Large intestine (tissue), 3 donors: Measurements from ENCODE around the gene MAML3. TPM values are rescaled to one million over a fixed set of nuclear protein-coding genes. Genes with fewer than 3 reads are reported as not detected.

Source experiments
- DNase-seq, 2 donors: peaks; one replicate each; pipeline versions ENCODE4 v3.0.0 to v3.0.0-alpha.2; 2013
- H3K27ac ChIP-seq: one replicate; pipeline ENCODE4 v1.5.1; 2013; ENCODE audit warnings: low read length
- H3K27me3 ChIP-seq: 2 replicates; pipeline ENCODE4 v1.6.1; 2013; ENCODE audit warnings: low read length; ENCODE audit not compliant: control insufficient read depth, insufficient read depth
- H3K36me3 ChIP-seq: 2 replicates; pipeline ENCODE4 v1.6.1; 2013; ENCODE audit warnings: low read length; ENCODE audit not compliant: control insufficient read depth, insufficient read depth
- H3K4me1 ChIP-seq: one replicate; pipeline ENCODE4 v1.6.1; 2013; ENCODE audit warnings: low read length; ENCODE audit not compliant: control insufficient read depth, insufficient read depth
- H3K4me3 ChIP-seq: one replicate; pipeline ENCODE4 v1.5.1; 2013; ENCODE audit warnings: low read length
- H3K9me3 ChIP-seq: one replicate; pipeline ENCODE4 v1.6.1; 2013; ENCODE audit warnings: mild to moderate bottlenecking, low read depth, low read length, moderate library complexity; ENCODE audit not compliant: control insufficient read depth
- WGBS: methylation state at CpG from one replicate; pipeline ENCODE4 v1.1.5; 2013; ENCODE audit warnings: low lambda C conversion rate; ENCODE audit not compliant: insufficient coverage; 5-methylcytosine and 5-hydroxymethylcytosine counted together
- polyA plus RNA-seq: library from polyadenylated mRNA; unstranded; fragments of 120-200 nt; gene quantifications from one replicate; pipeline ENCODE4 v1.2.1, GENCODE V29; 2013

MAML3 gene
- polyA plus RNA-seq, 1 donor, result 10.6 TPM

DNA sequence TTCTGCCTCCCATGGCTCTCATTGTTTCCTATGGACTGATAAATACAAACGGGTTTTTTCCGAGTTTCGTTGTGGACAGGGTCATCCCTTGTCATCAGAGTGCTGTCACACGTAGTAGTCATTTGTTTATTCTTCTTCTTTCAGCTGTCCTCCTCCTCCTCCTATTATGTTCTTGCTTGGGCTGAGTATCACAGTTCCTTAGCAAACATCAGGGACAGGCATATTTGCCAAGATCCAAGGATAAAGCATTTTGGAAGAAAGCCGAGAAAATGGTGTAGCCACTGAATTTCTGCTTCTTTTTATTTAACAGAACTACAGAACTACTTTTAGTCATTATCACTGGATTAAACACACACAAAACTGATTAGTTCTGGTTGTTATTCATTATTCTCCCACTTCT lies 167.9 kb downstream of the MAML3 start:
- H3K4me1 ChIP-seq, result no peaks in the 10 kb centered on the region
- no peak overlapping the region for H3K27ac ChIP-seq
- WGBS, result 90% methylated on average over 2 of the region's 5 CpGs
- H3K9me3 ChIP-seq, result no peaks in the 10 kb centered on the region
- no peak overlapping the region for H3K4me3 ChIP-seq
- no peak for DNase-seq
- no peaks in the 10 kb centered on the region for H3K36me3 ChIP-seq
- H3K27me3 ChIP-seq, result no peaks in the 10 kb centered on the region

DNA sequence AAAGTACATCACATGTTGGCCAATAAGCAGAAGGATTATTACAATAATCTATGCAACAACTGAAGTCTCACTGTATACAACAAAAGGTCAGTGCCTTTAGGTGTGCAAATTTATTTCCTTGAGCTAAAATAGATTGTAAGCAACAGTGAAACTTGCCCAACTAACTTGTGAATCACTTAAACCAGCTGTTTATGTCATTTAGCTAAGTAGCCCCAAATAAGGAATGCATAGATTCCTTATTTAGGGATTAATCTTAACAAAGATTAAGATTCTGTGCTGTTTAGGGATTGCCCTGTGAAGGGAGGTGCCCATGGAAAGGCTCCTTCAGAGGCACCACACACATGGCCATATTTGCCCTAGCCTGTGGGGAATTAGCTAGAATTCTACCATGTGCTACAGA lies 168.6 kb downstream of the MAML3 start:
- Histone ChIP-seq H3K4me1 (no peaks in the 10 kb centered on the region), H3K4me3 (no peak overlapping the region), H3K9me3 (no peaks in the 10 kb centered on the region), H3K36me3 (no peaks in the 10 kb centered on the region), H3K27me3 (no peaks in the 10 kb centered on the region), H3K27ac (no peak overlapping the region)
- DNase-seq, result no peak

DNA sequence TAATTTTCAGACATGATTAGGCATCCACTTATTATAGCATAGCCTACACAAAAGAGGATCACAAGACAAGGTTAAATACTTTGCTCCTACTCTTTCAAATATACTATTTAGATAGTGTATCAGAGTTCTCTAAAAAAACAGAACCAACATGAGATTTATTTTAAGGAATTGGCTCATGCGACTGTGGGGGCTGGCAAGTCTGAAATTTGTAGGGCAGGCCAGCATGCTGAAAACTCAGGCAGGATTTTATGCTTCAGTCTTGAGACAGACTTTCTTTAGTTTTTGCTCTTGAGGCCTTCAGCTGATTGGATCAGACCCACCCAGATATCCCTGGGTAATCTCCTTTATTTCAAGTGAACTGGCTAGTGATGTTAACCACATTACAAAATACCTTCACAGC lies 169.5 kb downstream of the MAML3 start:
- Histone ChIP-seq H3K27me3 (no peaks in the 10 kb centered on the region), H3K4me3 (no peak overlapping the region), H3K9me3 (no peaks in the 10 kb centered on the region), H3K36me3 (no peaks in the 10 kb centered on the region), H3K27ac (no peak overlapping the region), H3K4me1 (no peaks in the 10 kb centered on the region)
- no CpG with 5 or more reads among the region's 1 CpG for WGBS
- no peak for DNase-seq

DNA sequence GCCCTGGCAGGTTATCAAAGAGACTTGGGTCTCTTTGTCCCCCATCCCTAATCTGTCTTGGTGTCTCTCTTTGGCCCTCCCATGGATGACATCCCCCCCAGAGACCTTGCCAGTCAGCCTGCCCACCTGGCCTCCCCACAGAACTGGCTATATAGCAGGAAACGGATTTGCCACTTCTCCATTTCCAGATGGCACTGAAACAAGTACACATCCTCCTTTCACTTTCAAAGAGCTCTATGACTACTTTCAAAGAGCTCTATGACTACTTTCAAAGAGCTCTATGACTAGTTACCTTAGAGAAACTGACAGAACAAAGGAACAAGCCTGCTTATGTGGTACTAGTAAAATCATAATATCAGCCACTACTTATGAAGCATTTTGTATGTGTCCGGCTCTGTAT lies 175.3 kb downstream of the MAML3 start:
- WGBS, result no CpG with 5 or more reads among the region's 2 CpGs
- Histone ChIP-seq H3K36me3 (no peaks in the 10 kb centered on the region), H3K9me3 (no peaks in the 10 kb centered on the region), H3K4me1 (no peaks in the 10 kb centered on the region), H3K4me3 (no peak overlapping the region), H3K27me3 (no peaks in the 10 kb centered on the region), H3K27ac (no peak overlapping the region)
- no peak for DNase-seq

DNA sequence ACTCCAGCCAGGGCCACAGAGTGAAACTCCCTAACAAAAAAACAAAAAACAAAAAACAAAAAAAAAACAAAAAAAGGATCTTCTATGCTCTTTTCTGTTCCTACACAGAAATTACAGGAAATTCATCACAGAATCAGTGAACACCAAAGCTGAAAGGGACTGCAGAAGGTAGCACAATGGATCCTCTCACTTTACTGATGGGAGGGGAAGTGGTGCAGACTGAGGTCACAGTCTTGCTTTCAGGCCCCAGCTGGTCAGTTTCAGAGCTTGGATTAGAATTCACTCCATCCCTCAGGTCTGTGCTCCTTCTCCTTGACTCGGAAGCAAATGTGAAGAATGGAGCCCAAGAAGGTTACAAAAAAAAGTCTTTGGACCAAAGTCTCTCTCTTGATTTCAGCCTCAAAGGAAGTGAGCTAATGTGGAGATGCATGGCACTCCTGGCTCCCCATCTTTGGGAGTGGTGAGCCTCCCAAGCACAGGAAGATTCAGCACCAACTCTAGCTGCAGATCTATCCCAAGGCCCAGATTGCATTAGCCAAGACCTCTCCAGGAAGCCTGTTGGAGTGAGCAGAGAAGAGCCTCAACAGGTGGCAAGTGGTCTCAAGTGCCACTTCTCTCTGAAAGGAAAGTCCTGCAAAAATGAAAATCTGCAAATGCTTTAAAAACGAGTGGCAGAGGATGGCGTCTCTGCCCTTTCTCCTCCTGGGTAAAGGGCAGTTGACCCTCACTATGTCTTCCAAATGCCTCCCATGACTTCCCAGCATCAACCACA lies 176.0 kb downstream of the MAML3 start:
- Histone ChIP-seq H3K4me3 (no peak overlapping the region), H3K9me3 (no peaks in the 10 kb centered on the region), H3K4me1 (no peaks in the 10 kb centered on the region), H3K36me3 (no peaks in the 10 kb centered on the region), H3K27me3 (no peaks in the 10 kb centered on the region), H3K27ac (no peak overlapping the region)
- DNase-seq, result no peak
- no CpG with 5 or more reads among the region's 3 CpGs for WGBS

DNA sequence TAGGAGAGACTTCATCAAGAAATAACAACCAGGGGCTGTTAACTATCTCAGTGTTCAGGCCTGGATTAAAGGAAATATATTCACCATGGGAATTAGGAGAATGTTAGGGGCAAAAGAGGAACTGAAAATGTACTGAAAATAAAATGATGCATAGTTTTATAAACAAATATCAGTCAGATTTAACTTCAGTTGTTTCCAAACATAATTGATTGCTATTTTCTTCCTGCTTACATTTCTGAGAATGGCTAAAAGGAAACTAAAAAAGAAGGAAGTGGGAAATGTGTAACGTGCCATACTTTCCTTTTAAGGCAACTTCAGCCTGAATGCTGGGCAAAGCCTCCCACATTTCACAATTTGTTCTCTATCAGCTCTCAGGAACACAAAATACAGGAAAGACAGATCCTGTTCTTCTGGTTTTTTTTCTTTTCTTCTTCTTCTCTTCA lies 178.1 kb downstream of the MAML3 start:
- 20% methylated on average over 1 of the region's 1 CpG for WGBS
- no peaks in the 10 kb centered on the region for H3K4me1 ChIP-seq

DNA sequence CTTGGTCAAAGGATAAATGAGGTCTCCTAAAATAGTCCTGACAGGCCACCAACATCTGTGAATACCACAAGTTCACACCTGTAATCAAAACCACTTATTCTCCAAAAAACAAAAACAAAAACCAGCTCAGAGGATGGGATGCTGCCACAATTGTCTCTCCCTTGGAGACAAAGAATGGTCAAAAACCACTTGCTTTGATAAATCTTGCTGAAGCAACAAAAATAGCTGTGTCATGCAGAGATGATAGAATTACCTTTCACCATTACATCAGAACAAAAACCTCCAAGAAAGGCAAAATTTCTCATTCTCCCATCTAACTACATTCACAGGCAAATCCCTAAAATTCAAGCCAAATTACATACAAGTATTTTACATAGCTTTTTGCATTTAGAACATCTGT lies 180.4 kb downstream of the MAML3 start:
- H3K9me3 ChIP-seq, result no peaks in the 10 kb centered on the region
- no peak for DNase-seq
- H3K4me1 ChIP-seq, result no peaks in the 10 kb centered on the region
- H3K27ac ChIP-seq, result no peak overlapping the region
- no peaks in the 10 kb centered on the region for H3K27me3 ChIP-seq
- no peak overlapping the region for H3K4me3 ChIP-seq
- H3K36me3 ChIP-seq, result no peaks in the 10 kb centered on the region

More for the DNA sequence above, 178.1 kb downstream of the MAML3 start:
- Histone ChIP-seq H3K27me3 (no peaks in the 10 kb centered on the region), H3K27ac (no peak overlapping the region), H3K9me3 (no peaks in the 10 kb centered on the region), H3K36me3 (no peaks in the 10 kb centered on the region), H3K4me3 (no peak overlapping the region)
- DNase-seq, result peak in 1 of 2 donors; percentile 49

DNA sequence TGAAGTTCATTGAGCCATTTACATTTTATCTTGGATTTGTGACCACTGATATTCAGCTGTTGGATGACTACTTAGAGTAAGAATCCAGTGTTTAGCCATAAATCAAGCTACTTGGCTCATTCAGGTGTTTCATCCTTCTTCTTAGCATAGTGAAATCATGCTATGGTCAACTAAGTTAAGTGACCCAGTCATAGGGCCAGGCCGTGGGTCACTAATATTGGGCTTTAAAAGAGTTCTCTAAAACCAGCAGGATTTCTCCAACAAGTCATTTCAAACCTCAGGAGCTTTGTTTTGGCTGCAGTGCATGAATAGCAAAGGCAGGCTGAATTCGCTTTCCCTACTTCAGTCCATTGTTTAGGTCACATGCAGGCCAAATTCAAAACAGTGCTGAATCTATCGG lies 181.0 kb downstream of the MAML3 start:
- no peaks in the 10 kb centered on the region for H3K4me1 ChIP-seq

DNA sequence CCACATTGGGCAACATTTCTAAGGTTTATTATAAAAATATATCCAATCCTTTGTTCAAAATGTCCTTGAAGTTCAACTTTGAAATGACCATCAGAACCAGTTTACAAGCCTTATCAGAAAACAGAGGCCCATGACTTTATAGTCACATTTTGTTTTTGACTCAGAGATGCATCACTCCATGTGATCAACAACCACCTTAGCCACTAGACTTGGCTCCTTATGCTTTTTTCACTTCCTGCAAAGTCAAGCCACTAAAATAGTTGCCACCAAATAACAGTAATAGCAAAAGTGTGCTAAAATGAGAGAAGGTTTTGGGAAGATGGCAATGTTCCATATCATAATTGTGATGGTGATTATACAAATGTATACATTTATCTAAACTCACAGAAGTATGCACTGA lies 181.7 kb downstream of the MAML3 start:
- DNase-seq, result no peak
- H3K27ac ChIP-seq, result no peak overlapping the region
- H3K27me3 ChIP-seq, result no peaks in the 10 kb centered on the region
- H3K36me3 ChIP-seq, result no peaks in the 10 kb centered on the region
- no peaks in the 10 kb centered on the region for H3K9me3 ChIP-seq
- no peak overlapping the region for H3K4me3 ChIP-seq
- H3K4me1 ChIP-seq, result no peaks in the 10 kb centered on the region

More for the DNA sequence above, 181.0 kb downstream of the MAML3 start:
- H3K27ac ChIP-seq, result no peak overlapping the region
- DNase-seq, result no peak
- no peaks in the 10 kb centered on the region for H3K27me3 ChIP-seq
- H3K36me3 ChIP-seq, result no peaks in the 10 kb centered on the region
- H3K9me3 ChIP-seq, result no peaks in the 10 kb centered on the region
- H3K4me3 ChIP-seq, result no peak overlapping the region
- WGBS, result no CpG with 5 or more reads among the region's 3 CpGs

DNA sequence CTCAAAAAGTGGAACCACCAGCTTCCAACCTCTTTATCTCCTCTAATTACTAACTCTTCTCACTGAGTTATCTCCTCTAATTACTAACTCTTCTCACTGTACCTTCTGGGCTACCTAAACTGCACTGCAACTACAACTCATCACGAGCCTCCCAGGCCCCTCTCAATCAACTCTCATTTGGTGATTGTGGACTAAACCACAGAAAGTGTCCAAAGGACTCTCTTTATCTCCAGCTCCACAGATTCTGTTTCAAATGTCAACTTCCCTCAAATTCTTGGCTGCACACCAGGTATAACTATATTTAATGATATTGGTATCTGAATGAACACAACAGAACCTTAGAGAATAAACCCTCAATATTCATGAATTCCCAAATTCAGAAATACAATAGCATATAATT lies 182.9 kb downstream of the MAML3 start:
- WGBS, result 100% methylated on average over 1 of the region's 1 CpG
- H3K4me1 ChIP-seq, result no peaks in the 10 kb centered on the region

DNA sequence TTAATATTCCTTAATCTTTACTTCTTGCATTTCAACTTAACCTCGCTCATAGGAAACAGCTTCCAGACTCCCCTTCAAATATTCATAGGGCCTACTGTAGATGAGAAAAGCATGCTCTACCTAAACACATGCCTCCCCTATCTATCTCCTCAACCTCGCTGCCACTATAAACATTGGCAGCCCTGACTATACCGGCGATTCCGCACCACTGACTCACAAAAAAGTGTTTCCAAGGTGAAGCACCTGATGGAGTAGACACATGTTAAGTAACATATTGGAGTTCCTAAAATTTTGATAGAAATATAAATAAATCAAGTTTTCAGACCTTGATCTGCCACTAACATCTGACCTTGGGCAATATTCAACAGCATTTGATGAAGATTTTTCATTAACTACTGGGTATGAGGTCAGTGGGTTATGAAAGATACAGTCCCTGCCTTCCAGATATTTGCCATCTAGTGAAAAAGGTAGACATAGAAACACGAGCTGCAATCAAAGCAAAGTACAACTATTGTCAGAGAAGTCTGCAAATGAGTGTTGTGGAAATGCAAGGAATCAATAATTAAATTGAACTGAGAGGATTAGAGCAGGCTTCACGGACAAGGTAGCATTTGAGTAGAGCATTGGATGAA lies 184.2 kb downstream of the MAML3 start:
- DNase-seq, result no peak
- no peaks in the 10 kb centered on the region for H3K27me3 ChIP-seq
- no peaks in the 10 kb centered on the region for H3K9me3 ChIP-seq
- WGBS, result 90% methylated on average over 2 of the region's 7 CpGs
- H3K36me3 ChIP-seq, result no peaks in the 10 kb centered on the region
- no peaks in the 10 kb centered on the region for H3K4me1 ChIP-seq
- no peak overlapping the region for H3K27ac ChIP-seq
- H3K4me3 ChIP-seq, result no peak overlapping the region

More for the DNA sequence above, 182.9 kb downstream of the MAML3 start:
- H3K4me3 ChIP-seq, result no peak overlapping the region
- H3K27ac ChIP-seq, result no peak overlapping the region
- no peak for DNase-seq
- no peaks in the 10 kb centered on the region for H3K9me3 ChIP-seq
- H3K27me3 ChIP-seq, result no peaks in the 10 kb centered on the region
- no peaks in the 10 kb centered on the region for H3K36me3 ChIP-seq
